ENCODE measurements around the gene NCBP3. TPM values are rescaled to one million over a fixed set of nuclear protein-coding genes. Genes with fewer than 3 reads are reported as not detected.

The NCBP3 gene
- total RNA-seq, 4 donors from 2014 or later: 9.5 to 15.2 (median 14.5) TPM

DNA sequence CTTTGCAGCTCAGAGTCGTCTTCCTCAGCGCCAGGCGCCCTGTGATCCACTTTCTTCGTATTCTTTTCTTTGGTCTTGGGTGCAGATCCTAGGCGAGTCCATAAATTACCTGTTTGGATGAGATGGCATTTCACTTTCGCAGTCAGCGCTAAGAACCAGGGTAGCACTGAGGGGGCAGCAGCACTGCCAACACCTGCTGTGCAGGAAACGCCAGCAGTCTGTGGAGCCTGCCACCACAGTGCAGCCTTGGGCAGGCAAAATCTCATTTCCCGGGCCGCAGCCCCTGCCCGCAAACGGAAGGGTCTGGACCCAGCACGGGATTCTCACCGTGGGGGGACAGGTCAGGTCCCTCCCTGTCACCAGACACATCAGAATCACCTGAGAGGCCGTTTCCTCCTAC is 32.9 kb downstream of the NCBP3 start:
- H3K27ac ChIP-seq: no peak overlapping the region
- no peak for DNase-seq
- no peak for TF ChIP-seq POLR2A (IDR thresholded peaks at IDR 0.05)
- TF ChIP-seq, protein P1, sequence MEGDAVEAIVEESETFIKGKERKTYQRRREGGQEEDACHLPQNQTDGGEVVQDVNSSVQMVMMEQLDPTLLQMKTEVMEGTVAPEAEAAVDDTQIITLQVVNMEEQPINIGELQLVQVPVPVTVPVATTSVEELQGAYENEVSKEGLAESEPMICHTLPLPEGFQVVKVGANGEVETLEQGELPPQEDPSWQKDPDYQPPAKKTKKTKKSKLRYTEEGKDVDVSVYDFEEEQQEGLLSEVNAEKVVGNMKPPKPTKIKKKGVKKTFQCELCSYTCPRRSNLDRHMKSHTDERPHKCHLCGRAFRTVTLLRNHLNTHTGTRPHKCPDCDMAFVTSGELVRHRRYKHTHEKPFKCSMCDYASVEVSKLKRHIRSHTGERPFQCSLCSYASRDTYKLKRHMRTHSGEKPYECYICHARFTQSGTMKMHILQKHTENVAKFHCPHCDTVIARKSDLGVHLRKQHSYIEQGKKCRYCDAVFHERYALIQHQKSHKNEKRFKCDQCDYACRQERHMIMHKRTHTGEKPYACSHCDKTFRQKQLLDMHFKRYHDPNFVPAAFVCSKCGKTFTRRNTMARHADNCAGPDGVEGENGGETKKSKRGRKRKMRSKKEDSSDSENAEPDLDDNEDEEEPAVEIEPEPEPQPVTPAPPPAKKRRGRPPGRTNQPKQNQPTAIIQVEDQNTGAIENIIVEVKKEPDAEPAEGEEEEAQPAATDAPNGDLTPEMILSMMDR (IDR thresholded peaks at IDR 0.05 in 4 of 5, conservative IDR thresholded peaks at IDR 0.05 in 1 of 5): no peak
- H3K27me3 ChIP-seq: no peaks in the 10 kb centered on the region
- H3K4me1 ChIP-seq: peaks cover 15 to 17% of the 10 kb centered on the region in 2 donors
- intact Hi-C loops (cut with DNase I; ENCODE audit: low total_unique reads) (no loop called here), in situ Hi-C loops (cut with MboI; ENCODE audit: low sequenced_read_pairs in 4 of 4) (loop anchor here in 1 of 4 donors (10.0 kb wide), 1 partner anchor 78 kb away; no protein-coding TSS in a partner anchor)
- H3K4me3 ChIP-seq: no peak overlapping the region
- H3K36me3 ChIP-seq: peaks cover 0 to 56% of the 10 kb centered on the region in 2 donors
- H3K9me3 ChIP-seq: no peaks in the 10 kb centered on the region
- ATAC-seq: no peak

DNA sequence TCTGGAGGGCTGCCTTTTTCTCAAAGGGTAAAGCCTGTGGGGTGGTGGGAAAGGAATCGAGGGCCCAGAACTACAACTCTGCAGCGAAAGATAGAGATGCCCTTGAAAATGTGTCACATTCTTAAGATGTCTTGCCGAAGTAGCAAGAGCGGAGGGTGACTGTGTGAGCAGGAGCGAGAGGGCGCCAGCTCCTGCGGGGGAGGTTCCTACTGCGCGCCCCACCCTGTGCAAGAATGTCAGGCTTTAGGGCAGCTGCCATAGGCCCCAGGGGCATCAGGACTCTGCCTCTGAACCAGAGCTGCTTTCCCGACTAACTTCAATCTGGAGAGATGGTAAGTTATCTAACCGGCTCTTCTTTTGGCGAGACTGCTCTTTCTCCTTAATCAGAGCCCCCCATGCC is 33.3 kb downstream of the NCBP3 start:
- no peak for TF ChIP-seq POLR2A (IDR thresholded peaks at IDR 0.05)
- TF ChIP-seq, protein P1 (IDR thresholded peaks at IDR 0.05 in 4 of 5, conservative IDR thresholded peaks at IDR 0.05 in 1 of 5): no peak
- H3K4me1 ChIP-seq: peaks cover 15 to 17% of the 10 kb centered on the region in 2 donors
- intact Hi-C loops (cut with DNase I; ENCODE audit: low total_unique reads): no loop called here
- no peak overlapping the region for H3K4me3 ChIP-seq
- ATAC-seq: no peak
- H3K27me3 ChIP-seq: no peaks in the 10 kb centered on the region
- in situ Hi-C loops (cut with MboI; ENCODE audit: low sequenced_read_pairs in 4 of 4): loop anchor here in 1 of 4 donors (10.0 kb wide), 1 partner anchor 78 kb away; no protein-coding TSS in a partner anchor
- no peak overlapping the region for H3K27ac ChIP-seq
- H3K9me3 ChIP-seq: no peaks in the 10 kb centered on the region
- DNase-seq: no peak
- peaks cover 0 to 52% of the 10 kb centered on the region in 2 donors for H3K36me3 ChIP-seq

DNA sequence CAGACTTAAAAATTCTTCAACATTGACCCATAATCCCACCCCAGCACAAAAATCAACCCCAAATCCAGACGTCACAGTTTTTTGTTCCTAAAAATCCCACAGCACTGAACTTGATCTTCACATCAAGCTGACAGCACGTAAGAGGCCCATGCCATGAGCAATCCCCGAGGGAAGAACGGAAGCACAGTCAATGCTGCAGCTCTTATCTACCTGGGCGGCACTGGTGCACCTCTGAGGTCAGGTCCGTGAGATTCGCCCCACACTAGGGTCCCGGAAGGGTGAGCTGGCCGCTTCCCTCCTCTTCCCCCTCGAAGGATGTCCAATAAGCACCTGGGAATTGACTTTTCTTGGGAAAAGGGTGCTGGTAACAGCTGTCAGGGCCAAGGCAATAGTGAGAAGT is 33.8 kb downstream of the NCBP3 start:
- H3K4me1 ChIP-seq: peaks cover 15 to 17% of the 10 kb centered on the region in 2 donors
- no peak overlapping the region for H3K27ac ChIP-seq
- intact Hi-C loops (cut with DNase I; ENCODE audit: low total_unique reads): no loop called here
- in situ Hi-C loops (cut with MboI; ENCODE audit: low sequenced_read_pairs in 4 of 4): loop anchor here in 1 of 4 donors (10.0 kb wide), 1 partner anchor 77 kb away; no protein-coding TSS in a partner anchor
- no peaks in the 10 kb centered on the region for H3K27me3 ChIP-seq
- H3K9me3 ChIP-seq: no peaks in the 10 kb centered on the region
- peaks cover 0 to 47% of the 10 kb centered on the region in 2 donors for H3K36me3 ChIP-seq
- no peak overlapping the region for H3K4me3 ChIP-seq
- DNase-seq (no peak), ATAC-seq (no peak)
- TF ChIP-seq, protein P1 (IDR thresholded peaks at IDR 0.05 in 4 of 5, conservative IDR thresholded peaks at IDR 0.05 in 1 of 5): no peak
- TF ChIP-seq POLR2A (IDR thresholded peaks at IDR 0.05): no peak

DNA sequence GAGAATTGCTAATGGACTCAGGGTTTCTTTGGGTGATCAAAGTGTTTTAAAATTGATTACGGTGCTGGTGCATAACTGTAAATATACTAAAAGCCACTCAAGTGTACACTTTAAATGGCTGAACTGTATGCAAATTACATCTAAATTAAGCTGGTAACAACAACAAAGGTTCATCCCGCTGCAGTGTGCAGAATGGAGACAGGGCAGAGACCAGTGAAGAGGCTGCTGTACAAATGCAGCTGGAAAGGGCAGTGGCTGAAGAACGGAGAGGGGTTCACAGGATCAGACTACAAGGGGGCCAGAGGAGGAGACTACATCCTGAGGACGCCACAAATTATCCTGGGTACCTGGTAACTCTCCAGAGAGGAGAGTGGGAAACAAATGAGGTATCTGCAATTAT is 36.0 kb downstream of the NCBP3 start:
- H3K36me3 ChIP-seq: peaks cover 0 to 38% of the 10 kb centered on the region in 2 donors
- H3K4me1 ChIP-seq: peaks cover 5 to 7% of the 10 kb centered on the region in 2 donors
- TF ChIP-seq, protein P1 (IDR thresholded peaks at IDR 0.05 in 4 of 5, conservative IDR thresholded peaks at IDR 0.05 in 1 of 5): no peak
- no peak for TF ChIP-seq POLR2A (IDR thresholded peaks at IDR 0.05)
- DNase-seq: no peak
- no peaks in the 10 kb centered on the region for H3K27me3 ChIP-seq
- no peak overlapping the region for H3K27ac ChIP-seq
- intact Hi-C loops (cut with DNase I; ENCODE audit: low total_unique reads): no loop called here
- no peaks in the 10 kb centered on the region for H3K9me3 ChIP-seq
- no peak overlapping the region for H3K4me3 ChIP-seq
- in situ Hi-C loops (cut with MboI; ENCODE audit: low sequenced_read_pairs in 4 of 4): loop anchor here in 1 of 4 donors (10.0 kb wide), 1 partner anchor 75 kb away; no protein-coding TSS in a partner anchor
- no peak for ATAC-seq

DNA sequence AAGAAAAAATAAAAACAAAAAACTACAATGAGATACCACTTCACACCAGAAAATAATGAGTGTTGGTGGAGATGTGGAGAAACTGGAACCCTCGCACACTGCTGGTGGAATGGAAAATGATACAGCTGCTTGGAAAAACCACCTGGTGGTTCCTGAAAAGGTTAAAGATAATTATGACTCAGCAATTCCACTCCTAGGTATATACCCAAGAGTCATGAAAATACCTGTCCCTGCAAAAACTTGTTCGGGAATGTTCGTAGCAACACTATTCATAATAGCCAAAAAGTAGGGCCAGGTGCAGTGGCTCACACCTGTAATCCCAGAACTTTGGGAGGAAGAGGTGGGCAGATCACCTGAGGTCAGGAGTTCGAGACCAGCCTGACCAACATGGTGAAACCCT is 36.9 kb downstream of the NCBP3 start:
- no peak overlapping the region for H3K27ac ChIP-seq
- H3K4me1 ChIP-seq: no peaks in the 10 kb centered on the region
- ATAC-seq (no peak), DNase-seq (no peak)
- intact Hi-C loops (cut with DNase I; ENCODE audit: low total_unique reads) (no loop called here), in situ Hi-C loops (cut with MboI; ENCODE audit: low sequenced_read_pairs in 4 of 4) (no loop called here)
- H3K36me3 ChIP-seq: peaks cover 0 to 37% of the 10 kb centered on the region in 2 donors
- no peaks in the 10 kb centered on the region for H3K9me3 ChIP-seq
- TF ChIP-seq POLR2A (IDR thresholded peaks at IDR 0.05): no peak
- TF ChIP-seq, protein P1 (IDR thresholded peaks at IDR 0.05 in 4 of 5, conservative IDR thresholded peaks at IDR 0.05 in 1 of 5): no peak
- H3K27me3 ChIP-seq: no peaks in the 10 kb centered on the region
- no peak overlapping the region for H3K4me3 ChIP-seq

Measured in gastrocnemius medialis (tissue), 4 donors.